Osteocyte (in vitro differentiated cells): ENCODE measurements around the gene CX3CL1. TPM values are rescaled to one million over a fixed set of nuclear protein-coding genes. Genes with fewer than 3 reads are reported as not detected.

Experiments
- DNase-seq: peaks from one replicate; pipeline ENCODE4 v3.0.0; 2021; ENCODE audit warnings: mixed read lengths; ENCODE audit not compliant: unreplicated experiment; ENCODE audit errors: extremely low spot score
- H3K27ac Mint-ChIP-seq: one replicate; pipeline ENCODE4 v1.8.0; 2021; ENCODE audit warnings: mild to moderate bottlenecking, mixed read lengths; ENCODE audit not compliant: unreplicated experiment
- H3K27me3 Mint-ChIP-seq: one replicate; pipeline ENCODE4 v1.8.0; 2021; ENCODE audit warnings: mixed read lengths; ENCODE audit not compliant: unreplicated experiment
- H3K36me3 Mint-ChIP-seq: one replicate; pipeline ENCODE4 v1.8.0; 2021; ENCODE audit warnings: mixed read lengths; ENCODE audit not compliant: unreplicated experiment
- H3K4me1 Mint-ChIP-seq: one replicate; pipeline ENCODE4 v1.8.0; 2021; ENCODE audit warnings: mixed read lengths; ENCODE audit not compliant: unreplicated experiment
- H3K4me3 Mint-ChIP-seq: one replicate; pipeline ENCODE4 v1.8.0; 2021; ENCODE audit warnings: mild to moderate bottlenecking, moderate library complexity, mixed read lengths; ENCODE audit not compliant: unreplicated experiment
- H3K9me3 Mint-ChIP-seq: one replicate; pipeline ENCODE4 v1.8.0; 2021; ENCODE audit warnings: mixed read lengths; ENCODE audit not compliant: unreplicated experiment
- total RNA-seq: library from RNA; stranded (reverse); gene quantifications from 2 replicates; pipeline ENCODE4 v1.2.1, GENCODE V29; 2021
- TF ChIP-seq, protein P1 (sequence below): fragments of 200-600 bp; sonication (generic); IDR thresholded peaks from 2 replicates; pipeline ENCODE4 v1.5.0; 2021; ENCODE audit warnings: antibody characterized with exemption, mild to moderate bottlenecking, moderate library complexity

Gene CX3CL1
- total RNA-seq, 1 donor from 2014 or later, result 2.3 TPM

DNA sequence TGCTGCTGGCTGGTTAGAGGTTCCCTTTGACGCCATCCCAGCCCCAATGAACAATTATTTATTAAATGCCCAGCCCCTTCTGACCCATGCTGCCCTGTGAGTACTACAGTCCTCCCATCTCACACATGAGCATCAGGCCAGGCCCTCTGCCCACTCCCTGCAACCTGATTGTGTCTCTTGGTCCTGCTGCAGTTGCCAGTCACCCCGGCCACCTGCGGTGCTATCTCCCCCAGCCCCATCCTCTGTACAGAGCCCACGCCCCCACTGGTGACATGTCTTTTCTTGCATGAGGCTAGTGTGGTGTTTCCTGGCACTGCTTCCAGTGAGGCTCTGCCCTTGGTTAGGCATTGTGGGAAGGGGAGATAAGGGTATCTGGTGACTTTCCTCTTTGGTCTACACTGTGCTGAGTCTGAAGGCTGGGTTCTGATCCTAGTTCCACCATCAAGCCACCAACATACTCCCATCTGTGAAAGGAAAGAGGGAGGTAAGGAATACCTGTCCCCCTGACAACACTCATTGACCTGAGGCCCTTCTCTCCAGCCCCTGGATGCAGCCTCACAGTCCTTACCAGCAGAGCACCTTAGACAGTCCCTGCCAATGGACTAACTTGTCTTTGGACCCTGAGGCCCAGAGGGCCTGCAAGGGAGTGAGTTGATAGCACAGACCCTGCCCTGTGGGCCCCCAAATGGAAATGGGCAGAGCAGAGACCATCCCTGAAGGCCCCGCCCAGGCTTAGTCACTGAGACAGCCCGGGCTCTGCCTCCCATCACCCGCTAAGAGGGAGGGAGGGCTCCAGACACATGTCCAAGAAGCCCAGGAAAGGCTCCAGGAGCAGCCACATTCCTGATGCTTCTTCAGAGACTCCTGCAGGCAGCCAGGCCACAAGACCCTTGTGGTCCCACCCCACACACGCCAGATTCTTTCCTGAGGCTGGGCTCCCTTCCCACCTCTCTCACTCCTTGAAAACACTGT lies 11.3 kb downstream of the CX3CL1 start:
- TF ChIP-seq, protein P1, sequence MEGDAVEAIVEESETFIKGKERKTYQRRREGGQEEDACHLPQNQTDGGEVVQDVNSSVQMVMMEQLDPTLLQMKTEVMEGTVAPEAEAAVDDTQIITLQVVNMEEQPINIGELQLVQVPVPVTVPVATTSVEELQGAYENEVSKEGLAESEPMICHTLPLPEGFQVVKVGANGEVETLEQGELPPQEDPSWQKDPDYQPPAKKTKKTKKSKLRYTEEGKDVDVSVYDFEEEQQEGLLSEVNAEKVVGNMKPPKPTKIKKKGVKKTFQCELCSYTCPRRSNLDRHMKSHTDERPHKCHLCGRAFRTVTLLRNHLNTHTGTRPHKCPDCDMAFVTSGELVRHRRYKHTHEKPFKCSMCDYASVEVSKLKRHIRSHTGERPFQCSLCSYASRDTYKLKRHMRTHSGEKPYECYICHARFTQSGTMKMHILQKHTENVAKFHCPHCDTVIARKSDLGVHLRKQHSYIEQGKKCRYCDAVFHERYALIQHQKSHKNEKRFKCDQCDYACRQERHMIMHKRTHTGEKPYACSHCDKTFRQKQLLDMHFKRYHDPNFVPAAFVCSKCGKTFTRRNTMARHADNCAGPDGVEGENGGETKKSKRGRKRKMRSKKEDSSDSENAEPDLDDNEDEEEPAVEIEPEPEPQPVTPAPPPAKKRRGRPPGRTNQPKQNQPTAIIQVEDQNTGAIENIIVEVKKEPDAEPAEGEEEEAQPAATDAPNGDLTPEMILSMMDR, result no peak
- Mint-ChIP-seq H3K9me3 (no peaks in the 10 kb centered on the region), H3K36me3 (no peaks in the 10 kb centered on the region), H3K27me3 (no peaks in the 10 kb centered on the region), H3K27ac (no peak overlapping the region), H3K4me3 (no peak overlapping the region), H3K4me1 (peaks cover 28% of the 10 kb centered on the region)
- DNase-seq, result no peak

- DNase-seq, result no peak
- Mint-ChIP-seq H3K9me3 (no peaks in the 10 kb centered on the region), H3K4me1 (peaks cover 28% of the 10 kb centered on the region), H3K36me3 (no peaks in the 10 kb centered on the region), H3K27ac (no peak overlapping the region), H3K4me3 (no peak overlapping the region), H3K27me3 (peaks cover 3% of the 10 kb centered on the region)
- TF ChIP-seq, protein P1, result no peak
These were observed 12.2 kb downstream of the CX3CL1 start for GRCh38 chr16:57384248-57385070.

DNA sequence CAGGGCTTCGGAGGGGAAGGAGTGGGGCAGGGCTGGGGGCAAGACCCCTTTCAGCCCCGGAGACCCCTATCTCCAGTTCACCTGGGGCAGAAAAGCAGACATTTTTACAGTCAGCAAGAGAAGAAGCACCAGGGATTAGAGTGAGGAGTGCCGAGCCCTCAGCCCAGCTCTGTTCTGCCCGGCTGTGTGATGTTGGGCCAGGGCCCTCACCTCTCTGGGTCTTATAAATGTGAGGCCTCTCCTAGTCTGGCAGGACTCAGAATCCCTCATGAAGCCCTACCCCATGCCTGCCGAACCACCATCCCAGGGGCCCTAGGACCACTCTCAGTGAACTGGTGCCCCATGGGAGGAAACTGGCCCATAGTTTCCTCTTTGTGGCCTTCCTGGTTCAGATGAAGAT lies 12.8 kb downstream of the CX3CL1 start:
- H3K36me3 Mint-ChIP-seq, result no peaks in the 10 kb centered on the region
- DNase-seq, result no peak
- peaks cover 28% of the 10 kb centered on the region for H3K4me1 Mint-ChIP-seq
- H3K27me3 Mint-ChIP-seq, result peaks cover 8% of the 10 kb centered on the region
- TF ChIP-seq, protein P1, result no peak
- H3K4me3 Mint-ChIP-seq, result no peak overlapping the region
- H3K27ac Mint-ChIP-seq, result no peak overlapping the region
- H3K9me3 Mint-ChIP-seq, result no peaks in the 10 kb centered on the region

DNA sequence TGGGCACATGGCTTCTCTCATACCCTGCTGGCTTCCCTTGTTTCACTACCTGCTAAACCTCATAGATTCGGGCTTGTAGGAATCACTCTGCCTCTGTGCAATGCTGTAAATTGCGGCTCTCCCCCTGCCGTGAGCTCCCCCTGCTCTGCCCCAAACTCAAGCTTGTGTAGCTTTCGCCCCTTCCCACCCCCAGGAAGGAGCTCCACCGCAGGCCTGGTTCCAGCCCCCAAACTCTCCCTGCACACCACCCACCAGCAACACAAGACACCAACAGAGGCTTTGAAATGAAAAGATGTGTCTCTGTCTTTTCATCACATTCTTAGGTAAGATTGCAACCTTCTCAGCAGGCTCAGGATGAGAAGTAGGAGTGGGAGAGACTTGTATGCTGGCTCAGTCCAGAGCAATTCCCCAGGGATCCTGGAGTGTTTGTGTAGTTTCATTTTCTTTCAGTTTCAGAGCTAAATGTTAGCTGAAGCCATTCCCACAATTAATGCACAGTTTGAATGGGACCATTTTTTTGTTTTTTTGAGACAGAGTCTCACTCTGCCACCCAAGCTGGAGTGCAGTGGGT lies 14.2 kb downstream of the CX3CL1 start:
- Mint-ChIP-seq H3K4me3 (no peak overlapping the region), H3K27ac (peak overlapping the region; percentile 44), H3K9me3 (no peaks in the 10 kb centered on the region), H3K4me1 (peaks cover 30% of the 10 kb centered on the region), H3K36me3 (no peaks in the 10 kb centered on the region), H3K27me3 (peaks cover 19% of the 10 kb centered on the region)
- DNase-seq, result no peak
- TF ChIP-seq, protein P1, result no peak
